ENCODE measurements around the gene FUBP1. TPM values are rescaled to one million over a fixed set of nuclear protein-coding genes. Genes with fewer than 3 reads are reported as not detected.
"Not testable (repeated sequence)": the region's sequence is repeated elsewhere in the genome, so short reads cannot be mapped to it uniquely, and the experiment has no call there.

FUBP1 gene
- total RNA-seq, 1 donor from 2014 or later, result 318 TPM

GRCh38 chr1:77929806-77930205 is 49.1 kb downstream of the FUBP1 start:
- Mint-ChIP-seq H3K4me1 (no peaks in the 10 kb centered on the region), H3K36me3 (ENCODE audit: low read depth) (no peaks in the 10 kb centered on the region), H3K27ac (ENCODE audit: unreplicated experiment) (no peak overlapping the region), H3K4me3 (no peak overlapping the region), H3K27me3 (ENCODE audit: low read depth) (no peaks in the 10 kb centered on the region), H3K9me3 (no peaks in the 10 kb centered on the region)
- TF ChIP-seq CTCF (conservative IDR thresholded peaks at IDR 0.05), result no peak
- DNase-seq (ENCODE audit: low read depth, low spot score), result no peak

GRCh38 chr1:77927414-77927813 is 51.5 kb downstream of the FUBP1 start:
- Mint-ChIP-seq H3K27me3 (ENCODE audit: low read depth) (no peaks in the 10 kb centered on the region), H3K4me3 (no peak overlapping the region), H3K4me1 (no peaks in the 10 kb centered on the region), H3K9me3 (no peaks in the 10 kb centered on the region), H3K27ac (ENCODE audit: unreplicated experiment) (no peak overlapping the region), H3K36me3 (ENCODE audit: low read depth) (no peaks in the 10 kb centered on the region)
- TF ChIP-seq CTCF (conservative IDR thresholded peaks at IDR 0.05), result no peak
- DNase-seq (ENCODE audit: low read depth, low spot score), result no peak

GRCh38 chr1:77926561-77927357 is 52.1 kb downstream of the FUBP1 start:
- no peak for DNase-seq (ENCODE audit: low read depth, low spot score)
- no peaks in the 10 kb centered on the region for H3K9me3 Mint-ChIP-seq
- H3K36me3 Mint-ChIP-seq (ENCODE audit: low read depth), result no peaks in the 10 kb centered on the region
- no peak for TF ChIP-seq CTCF (conservative IDR thresholded peaks at IDR 0.05)
- no peak overlapping the region for H3K4me3 Mint-ChIP-seq
- H3K4me1 Mint-ChIP-seq, result no peaks in the 10 kb centered on the region
- H3K27me3 Mint-ChIP-seq (ENCODE audit: low read depth), result no peaks in the 10 kb centered on the region
- H3K27ac Mint-ChIP-seq (ENCODE audit: unreplicated experiment), result no peak overlapping the region

GRCh38 chr1:77925956-77926355 is 52.9 kb downstream of the FUBP1 start:
- no peaks in the 10 kb centered on the region for H3K4me1 Mint-ChIP-seq
- no peaks in the 10 kb centered on the region for H3K9me3 Mint-ChIP-seq
- no peak overlapping the region for H3K27ac Mint-ChIP-seq (ENCODE audit: unreplicated experiment)
- no peaks in the 10 kb centered on the region for H3K36me3 Mint-ChIP-seq (ENCODE audit: low read depth)
- TF ChIP-seq CTCF (conservative IDR thresholded peaks at IDR 0.05), result no peak
- no peak overlapping the region for H3K4me3 Mint-ChIP-seq
- DNase-seq (ENCODE audit: low read depth, low spot score), result no peak
- H3K27me3 Mint-ChIP-seq (ENCODE audit: low read depth), result no peaks in the 10 kb centered on the region

- Mint-ChIP-seq H3K27ac (ENCODE audit: unreplicated experiment) (no peak overlapping the region), H3K27me3 (ENCODE audit: low read depth) (no peaks in the 10 kb centered on the region), H3K36me3 (ENCODE audit: low read depth) (no peaks in the 10 kb centered on the region), H3K4me1 (no peaks in the 10 kb centered on the region), H3K9me3 (no peaks in the 10 kb centered on the region), H3K4me3 (no peak overlapping the region)
- DNase-seq (ENCODE audit: low read depth, low spot score), result no peak
- no peak for TF ChIP-seq CTCF (conservative IDR thresholded peaks at IDR 0.05)
Measured at GRCh38 chr1:77925518-77925917, 53.4 kb downstream of the FUBP1 start.

GRCh38 chr1:77918918-77919317 is 60.0 kb downstream of the FUBP1 start:
- DNase-seq (ENCODE audit: low read depth, low spot score); H3K27me3 Mint-ChIP-seq (ENCODE audit: low read depth); H3K27ac Mint-ChIP-seq (ENCODE audit: unreplicated experiment); H3K4me3 Mint-ChIP-seq; H3K9me3 Mint-ChIP-seq; H3K36me3 Mint-ChIP-seq (ENCODE audit: low read depth); H3K4me1 Mint-ChIP-seq: not testable (repeated sequence)

All from neural crest cell (in vitro differentiated cells).